Activated CD8-positive, alpha-beta memory T cell treated with anti-CD3 and anti-CD28 coated beads for 48 hours (primary cell): Measurements from ENCODE around the gene RBM8A.

Experiments used
- DNase-seq, 3 experiments: peaks; one replicate each; pipeline ENCODE4 v3.0.0-alpha.2; 2020; ENCODE audit warnings: low read depth in 2 of 3, low spot score in 2 of 3

The RBM8A gene

GRCh38 chr1:145884675-145885074 lies 42.6 kb downstream of the RBM8A start:
- DNase-seq, result no peak

DNA sequence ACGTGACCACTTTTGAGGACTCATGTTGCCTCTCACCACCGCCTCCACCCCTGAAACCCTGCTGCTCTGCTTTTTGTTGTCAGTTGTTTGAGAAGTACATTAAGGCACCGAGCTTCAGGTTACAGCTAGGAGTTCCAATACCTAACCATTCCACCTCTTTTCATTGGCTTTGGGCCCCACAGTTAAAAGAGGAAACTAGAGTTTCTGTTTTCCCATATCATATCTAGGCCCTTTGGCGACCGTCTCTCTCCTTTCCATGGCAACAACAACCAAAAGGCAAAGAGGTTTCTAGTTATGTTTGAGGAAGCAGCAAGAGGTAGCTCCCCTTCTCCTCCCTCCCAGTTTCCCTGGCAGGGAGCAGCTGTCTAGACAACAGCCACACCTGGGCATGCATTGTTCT lies 47.5 kb downstream of the RBM8A start:
- no peak for DNase-seq

GRCh38 chr1:145878724-145879123 lies 48.6 kb downstream of the RBM8A start:
- no peak for DNase-seq

DNA sequence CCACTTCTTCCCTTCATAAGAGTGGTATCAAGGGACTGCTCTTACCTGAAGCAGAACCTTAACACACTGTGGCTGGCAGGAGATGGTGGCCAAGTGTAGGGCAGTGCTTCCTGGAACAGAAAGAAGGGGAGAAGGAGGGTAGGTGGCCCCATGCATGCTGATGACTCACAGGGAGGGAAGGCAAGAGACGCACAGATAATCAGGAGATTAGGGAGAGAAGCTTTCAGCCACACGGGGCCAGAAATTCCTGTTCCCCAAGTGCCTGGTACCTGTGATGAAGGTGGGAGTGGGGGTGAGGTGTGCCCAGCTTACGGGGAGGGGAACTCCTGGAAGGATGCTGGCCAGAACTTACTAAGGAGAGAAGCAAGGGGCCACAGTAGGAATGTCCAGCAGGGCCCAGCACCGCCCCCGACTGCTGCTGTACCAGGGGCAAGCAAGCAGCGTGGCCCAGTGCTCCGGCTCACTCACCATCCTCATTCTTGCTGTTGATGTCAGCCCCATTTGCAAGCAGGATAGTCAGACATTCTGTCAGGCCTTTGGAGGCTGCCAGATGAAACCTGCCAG lies 49.3 kb downstream of the RBM8A start:
- DNase-seq, result no peak

- no peak for DNase-seq
These were observed 52.6 kb downstream of the RBM8A start for GRCh38 chr1:145874646-145875045.

DNA sequence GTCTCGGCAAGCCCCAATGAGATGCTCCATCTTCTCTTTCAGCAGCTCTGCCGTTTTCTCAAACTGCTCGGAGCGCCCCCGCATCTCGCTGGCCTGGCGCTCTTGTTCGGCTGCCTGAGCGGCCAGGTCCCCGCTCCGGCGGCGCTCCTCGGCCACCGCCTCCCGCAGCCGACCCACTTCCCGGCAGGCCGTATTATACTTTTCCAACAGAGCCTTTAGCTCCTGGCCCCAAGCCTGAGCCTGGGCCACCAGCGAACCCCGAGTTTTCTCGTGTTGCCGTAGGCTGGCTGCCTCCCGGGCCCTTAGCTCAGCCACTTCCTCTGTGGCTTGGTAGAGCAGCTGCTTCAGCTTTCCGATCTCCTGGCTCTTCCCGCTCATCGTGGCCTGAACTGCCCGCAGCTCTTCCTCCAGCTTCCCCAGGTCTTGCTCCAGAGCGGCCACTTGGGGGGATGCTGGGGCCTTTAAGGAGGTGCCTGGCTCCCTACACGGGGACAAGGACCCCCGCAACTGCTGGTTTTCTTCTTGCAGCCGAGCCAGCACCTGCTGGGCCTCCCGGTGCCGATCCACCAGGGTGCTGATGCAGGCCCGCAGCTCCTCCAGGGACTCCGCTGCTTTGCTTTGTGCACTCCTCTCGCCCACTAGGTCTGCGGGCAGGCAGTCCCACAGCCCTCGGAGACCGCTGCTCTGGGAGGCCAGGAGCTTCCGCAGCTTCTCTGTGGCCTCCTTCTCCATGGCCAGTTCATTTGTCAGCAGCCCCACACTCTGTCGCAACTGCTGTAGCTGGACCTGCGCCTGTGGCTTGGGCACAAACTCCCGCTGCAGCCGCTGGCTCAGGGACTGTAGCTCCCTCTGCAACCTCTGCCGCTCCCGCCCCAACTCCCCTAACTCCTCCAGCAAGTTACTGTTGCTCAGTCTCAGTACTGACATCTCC lies 55.0 kb downstream of the RBM8A start:
- DNase-seq, result no peak
